Activated gamma-delta T cell (primary cell): ENCODE measurements around the gene ZFPL1.

Experiments
- DNase-seq: peaks from one replicate; lab custom pipeline; 2025; lab: John Stamatoyannopoulos, UW

ZFPL1 gene

DNA sequence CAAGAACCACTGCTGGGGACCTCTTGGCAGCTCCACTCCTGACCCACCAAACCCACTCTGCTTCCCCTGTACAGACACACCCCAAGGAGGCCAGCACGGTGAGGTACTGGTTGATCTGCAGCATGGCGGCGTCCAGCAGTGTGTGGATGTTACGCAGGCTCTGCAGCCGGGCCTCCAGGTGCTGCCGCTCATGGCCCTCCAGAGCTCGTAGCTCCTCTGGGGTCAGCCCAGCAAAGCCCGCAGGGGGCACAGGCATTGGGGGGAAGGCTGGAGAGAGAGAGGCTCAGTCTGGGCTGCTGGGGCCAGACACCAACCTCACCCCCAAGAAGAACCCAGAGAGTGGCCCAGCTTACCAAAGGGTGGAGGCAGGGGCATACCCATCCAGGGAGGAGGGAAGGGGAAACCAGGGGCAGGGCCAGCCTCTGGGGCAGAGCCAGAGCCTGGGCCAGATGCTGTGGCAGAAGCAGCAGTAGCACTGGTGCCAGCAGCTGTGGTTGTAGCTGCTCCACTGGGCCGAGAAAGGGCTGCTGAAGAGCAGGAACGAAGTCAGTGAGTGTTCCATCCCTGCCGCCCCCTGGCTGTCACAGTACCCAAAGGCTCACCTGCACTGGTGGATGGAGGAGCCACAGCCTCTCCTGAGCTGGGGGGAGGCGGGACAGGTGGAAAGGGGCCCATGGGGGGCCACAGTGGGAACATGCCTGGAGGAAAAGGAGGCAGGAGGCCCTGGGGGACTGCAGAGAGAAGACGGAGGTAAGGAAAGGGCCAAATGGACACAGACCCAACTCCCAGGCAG is 45.8 kb downstream of the ZFPL1 start:
- no peak for DNase-seq

DNA sequence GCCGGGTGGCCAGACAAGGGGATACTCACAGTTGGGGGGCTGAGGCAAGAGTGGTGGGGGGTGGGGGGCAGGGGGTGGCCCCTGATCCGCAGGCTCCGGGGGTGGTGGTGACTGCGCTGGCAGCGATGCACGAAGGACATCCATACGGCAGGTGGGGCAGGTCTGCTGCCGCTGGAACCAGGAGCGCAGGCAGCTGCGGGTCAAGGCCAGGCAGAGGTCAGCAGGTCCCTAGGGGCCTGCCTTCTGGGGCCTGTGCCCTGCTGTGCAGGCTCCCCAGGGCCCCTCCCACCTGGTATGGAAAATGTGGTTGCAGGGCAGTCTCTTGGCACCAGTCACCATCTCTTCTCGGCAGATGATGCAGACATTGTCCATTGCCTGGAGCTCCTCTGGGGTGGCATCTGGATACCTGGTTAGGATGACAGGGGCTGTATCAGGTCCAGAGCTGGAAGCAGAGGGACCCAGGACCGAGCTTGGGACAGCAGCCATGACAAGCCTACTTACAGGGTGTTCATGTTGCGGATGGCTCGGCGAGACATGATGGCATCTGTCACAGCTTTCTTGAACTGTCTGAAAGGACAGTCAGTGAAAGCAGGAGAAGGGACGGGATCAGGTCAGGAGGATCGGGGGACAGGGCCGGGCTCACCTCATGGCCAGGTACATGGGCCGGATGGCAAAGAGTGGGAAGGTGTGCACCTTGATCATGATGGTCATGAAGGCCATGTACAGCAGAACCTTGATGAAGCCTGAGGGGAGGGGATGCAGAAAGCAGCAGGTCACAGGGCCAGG is 46.8 kb downstream of the ZFPL1 start:
- DNase-seq, result no peak

DNA sequence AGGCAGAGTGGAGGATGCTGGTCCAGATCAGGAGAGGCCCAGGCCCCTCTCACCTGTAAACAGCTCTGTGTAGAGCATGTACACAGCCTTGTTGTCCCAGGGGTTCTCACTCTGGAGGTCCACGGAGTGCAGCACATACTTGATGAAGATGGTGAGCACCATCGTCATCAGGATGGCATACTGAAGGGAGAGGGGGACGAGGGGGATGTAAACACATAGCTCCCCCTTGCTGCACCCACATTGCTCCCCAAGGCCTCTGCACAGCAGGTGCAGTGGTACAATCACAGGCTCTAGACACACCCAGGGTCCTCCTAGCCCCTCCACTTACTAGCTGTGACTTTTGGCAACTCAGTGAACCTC is 47.4 kb downstream of the ZFPL1 start:
- no peak for DNase-seq

DNA sequence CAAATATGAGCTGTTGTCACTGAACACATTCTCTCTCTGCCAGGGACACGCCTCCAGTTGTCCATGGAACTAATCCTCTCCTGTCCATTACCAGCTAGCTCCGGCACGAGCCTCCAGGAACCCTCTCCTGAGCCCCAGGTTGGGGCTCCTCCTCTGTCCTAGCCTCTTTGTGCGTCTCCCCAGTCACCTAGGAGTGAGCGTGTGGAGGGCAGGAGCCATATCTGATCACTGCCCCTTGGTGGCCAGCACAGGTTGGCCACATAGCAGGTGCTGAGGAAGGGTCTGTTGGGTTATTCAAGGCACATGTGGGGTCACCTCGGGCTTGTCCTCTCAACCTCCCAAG is 47.8 kb downstream of the ZFPL1 start:
- DNase-seq, result no peak

DNA sequence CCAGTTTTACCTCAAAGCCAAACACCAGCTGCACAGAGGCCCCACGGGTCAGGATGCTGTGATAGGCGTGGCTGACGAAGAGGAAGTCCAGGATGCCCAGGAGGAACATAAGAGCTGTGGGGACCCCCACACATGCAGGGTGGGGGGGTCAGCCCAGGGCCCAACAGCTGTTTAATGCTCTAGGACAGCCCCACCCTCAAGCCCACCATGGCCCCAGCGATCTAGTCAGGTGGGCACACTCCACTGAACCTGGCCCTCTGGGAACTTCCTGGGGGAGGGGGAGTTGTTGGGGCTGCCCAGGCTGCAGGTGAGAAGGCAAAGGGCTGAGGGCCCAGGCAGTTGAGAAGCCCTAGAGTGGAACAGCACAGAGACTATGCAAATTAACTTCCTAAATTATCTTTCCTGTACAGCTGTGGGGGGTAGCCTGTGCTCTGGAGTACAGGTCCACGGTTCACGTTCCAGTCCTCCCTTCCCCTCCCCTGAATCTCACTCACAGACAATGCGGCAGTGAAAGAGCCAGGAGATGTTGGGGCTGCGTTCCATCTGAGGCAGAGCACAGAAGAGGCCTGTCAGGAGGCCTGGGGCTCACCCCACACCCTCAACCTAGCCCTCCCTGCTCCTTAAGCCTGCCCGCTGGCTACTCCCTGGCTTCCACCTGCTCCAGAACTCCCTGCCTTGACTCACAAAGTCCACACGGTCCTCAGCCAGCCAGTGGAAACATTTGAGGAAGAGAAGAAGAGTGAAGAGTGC is 48.4 kb downstream of the ZFPL1 start:
- DNase-seq, result no peak

DNA sequence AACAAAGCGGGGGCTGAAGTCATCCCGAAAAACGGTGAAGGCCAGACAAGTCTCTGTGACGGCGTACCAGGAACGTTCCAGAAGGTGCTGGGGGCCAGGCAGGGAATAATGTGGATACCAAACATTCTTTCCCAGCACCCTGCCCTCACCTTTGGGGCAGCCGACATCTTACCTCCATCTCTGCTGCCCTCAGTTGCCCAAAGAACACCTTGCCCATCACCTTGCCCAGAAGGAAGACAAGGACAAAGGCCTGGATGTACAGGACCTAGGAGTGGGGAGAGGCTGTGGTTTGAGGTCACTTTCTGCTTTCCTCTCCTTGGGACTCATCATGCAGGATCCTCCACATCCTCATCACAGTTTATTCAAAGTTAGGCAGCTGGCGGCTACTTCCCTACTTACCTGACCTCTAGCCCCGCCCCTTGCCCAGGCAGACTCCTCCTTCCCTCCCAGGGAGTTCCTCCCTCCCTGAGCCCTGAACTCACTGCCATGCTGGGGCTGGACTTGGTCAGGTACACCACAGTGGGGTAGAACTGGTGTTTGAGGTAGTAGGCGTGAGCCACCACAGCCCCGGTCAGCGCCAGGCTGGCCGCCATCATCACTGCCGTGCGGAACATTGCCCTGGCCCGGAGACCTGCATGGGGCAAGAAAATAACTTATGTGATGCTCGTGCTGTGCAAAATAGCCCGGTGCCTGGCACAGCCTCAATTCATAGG is 49.1 kb downstream of the ZFPL1 start:
- DNase-seq, result no peak

DNA sequence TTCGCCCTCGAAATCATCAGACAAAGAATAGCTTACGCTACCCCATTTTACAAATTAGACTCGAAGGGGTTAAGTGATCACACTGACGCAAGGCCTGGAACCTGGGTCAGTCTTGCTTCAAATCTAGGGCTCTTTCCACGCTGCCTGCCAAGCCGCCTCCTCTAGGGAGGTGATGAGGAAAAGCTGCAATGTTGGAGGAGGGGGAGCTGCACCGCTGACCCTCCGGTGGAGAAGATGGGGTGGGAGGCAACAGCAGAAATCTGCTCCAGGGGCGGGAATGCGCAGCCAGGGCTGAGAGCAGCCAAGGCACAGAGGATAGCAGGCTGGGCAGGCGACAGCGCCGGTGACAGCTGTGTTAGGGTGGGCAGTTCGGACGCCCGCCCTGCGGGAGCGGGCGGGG is 49.7 kb downstream of the ZFPL1 start:
- DNase-seq, result no peak

DNA sequence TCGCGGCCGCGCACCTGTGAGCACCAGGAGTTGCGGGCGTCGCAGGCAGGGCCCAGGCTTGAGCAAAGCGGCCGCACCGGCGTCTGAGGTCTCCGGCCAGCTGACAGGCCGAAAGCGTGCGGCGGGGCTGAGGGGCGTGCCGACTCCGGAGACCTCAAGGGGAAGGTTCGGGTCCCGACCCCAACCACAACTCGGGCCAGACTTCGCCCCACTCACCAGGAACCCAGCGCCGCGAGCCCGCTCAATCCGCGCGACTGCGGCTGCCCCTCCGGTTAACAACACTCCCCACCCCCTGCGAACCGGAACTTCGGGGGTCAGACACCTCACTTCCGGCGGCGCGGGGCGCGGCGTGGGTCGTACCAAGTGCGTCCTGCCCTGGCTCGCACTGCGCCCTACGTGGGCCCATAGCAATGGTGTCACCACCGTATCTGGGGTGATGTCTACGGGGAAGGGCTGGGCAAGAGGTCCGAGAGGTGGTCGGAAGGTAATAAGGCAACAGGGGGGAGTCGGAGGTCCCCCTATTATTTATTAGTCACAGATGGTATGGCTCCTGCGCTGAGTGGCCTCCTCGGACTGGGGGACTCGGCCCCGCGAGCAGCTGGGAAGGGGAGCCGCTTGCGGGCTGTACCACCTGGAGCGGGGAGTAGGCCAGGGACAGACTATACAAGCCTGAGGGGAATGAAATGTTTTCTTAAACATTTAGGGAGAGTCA is 50.4 kb downstream of the ZFPL1 start, which contains the start of gene SYVN1:
TSS of gene SYVN1 (minus strand) at position 280 of the 712 bp plus-strand sequence. CDS start 918 bp downstream, outside the sequence.
- peak; percentile 82 for DNase-seq

DNA sequence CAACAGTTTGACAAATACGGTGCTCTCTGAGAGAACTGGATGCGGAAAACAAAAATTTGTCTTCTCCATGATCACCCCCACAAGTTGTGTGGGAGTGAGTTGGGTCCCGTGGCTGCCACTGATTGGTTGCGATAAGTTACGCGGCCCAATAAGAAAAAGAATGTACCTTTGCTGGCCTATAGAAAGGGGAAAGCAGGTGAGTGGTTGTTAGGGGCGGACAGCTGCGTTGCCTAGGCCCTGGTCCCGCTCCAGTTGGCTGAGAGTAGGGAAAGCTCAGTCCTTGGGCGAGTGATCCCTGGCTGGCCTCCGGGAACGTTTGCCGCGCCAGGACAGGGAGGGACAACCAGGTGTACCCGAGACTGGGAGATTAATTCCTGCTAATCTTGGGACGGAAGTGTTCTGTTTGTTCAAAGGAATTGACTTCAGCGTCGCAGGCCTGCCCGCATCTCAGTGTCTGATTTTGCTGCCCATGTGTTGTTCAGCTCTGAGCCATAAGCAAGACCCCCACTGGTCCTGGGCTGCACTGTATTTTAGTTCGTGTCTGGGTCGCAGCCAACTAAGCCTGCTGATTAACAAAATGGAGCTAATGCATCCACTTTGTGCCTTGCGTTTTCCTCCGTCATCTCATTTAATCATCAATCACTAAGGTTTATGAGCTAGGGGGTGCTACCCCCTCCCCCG is 51.1 kb downstream of the ZFPL1 start:
- DNase-seq, result peak; percentile 37

DNA sequence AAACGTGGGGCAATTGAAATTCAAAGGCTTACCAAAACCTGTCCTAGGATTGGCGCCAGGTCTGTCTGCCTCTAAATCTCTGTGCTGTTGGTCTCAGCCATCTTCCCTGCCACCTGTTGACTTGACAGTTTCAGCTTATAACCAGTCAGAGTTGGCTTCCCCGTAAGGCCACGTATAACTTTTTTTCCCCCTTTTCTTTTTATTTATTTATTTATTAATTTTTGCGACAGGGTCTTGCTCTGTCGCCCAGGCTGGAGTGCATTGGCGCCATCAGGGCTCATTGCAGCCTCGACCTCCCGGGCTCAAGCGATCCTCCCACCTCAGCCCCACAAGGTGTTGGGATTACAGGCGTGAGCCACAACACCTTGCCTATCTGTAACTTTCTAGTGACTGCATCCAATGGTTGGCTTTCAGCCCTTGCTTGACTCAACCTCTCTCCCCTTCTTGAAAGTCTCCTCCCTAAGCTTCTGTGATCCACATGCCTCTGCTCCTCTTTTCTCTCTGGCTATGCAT is 51.7 kb downstream of the ZFPL1 start:
- DNase-seq, result no peak

DNA sequence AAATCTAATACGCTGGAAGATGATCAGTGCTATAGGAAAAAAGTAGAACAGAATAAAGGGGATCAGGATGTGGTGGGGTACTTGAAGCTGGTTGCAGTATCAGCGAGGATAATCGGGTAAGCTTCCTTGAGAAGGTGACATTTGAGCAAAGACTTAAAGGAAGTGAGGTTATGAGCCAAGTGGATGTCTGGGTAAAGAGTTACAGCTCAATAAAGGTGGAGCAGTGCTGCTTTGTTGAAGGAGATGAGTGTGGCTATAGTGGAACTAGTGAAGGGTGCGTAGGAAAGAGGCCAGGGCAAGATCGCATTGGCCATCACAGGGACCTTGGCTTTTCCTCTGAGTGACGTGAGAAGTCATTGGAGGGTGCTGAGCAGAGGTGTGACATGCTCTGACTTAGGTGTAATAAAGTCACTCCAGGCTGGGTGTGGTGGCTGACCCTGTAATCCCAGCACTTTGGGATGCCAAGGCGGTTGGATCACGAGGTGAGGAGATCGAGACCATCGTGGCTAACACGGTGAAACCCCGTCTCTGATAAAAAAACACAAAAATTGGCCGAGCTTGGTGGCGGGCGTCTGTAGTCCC is 52.6 kb downstream of the ZFPL1 start:
- DNase-seq, result no peak
